ENCODE data around the gene TPP2.

TPP2 gene

DNA sequence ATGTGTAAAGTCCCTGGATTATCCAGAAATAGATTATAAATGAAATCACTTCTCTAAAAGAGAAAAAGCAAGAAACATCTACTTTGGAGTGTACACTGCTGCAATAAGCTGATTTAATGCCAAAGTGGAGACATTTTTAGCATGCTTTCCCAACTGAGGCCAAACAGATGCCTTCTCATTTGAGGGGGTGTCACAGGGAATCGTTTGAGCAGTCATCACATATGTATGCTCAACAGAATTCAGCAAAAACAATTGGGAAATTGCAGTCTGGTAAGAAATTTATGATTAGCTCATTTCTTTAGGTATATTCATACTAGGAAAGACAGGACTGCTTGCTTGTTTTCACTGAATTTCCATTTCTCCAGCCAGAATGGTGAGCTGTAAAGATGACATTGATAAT is 27.3 kb upstream of the TPP2 start:
- peaks cover 17% of the 10 kb centered on the region for H3K27me3 ChIP-seq
- no peaks in the 10 kb centered on the region for H3K36me3 ChIP-seq
- H3K9me3 ChIP-seq: no peaks in the 10 kb centered on the region
- TF ChIP-seq, protein P1, sequence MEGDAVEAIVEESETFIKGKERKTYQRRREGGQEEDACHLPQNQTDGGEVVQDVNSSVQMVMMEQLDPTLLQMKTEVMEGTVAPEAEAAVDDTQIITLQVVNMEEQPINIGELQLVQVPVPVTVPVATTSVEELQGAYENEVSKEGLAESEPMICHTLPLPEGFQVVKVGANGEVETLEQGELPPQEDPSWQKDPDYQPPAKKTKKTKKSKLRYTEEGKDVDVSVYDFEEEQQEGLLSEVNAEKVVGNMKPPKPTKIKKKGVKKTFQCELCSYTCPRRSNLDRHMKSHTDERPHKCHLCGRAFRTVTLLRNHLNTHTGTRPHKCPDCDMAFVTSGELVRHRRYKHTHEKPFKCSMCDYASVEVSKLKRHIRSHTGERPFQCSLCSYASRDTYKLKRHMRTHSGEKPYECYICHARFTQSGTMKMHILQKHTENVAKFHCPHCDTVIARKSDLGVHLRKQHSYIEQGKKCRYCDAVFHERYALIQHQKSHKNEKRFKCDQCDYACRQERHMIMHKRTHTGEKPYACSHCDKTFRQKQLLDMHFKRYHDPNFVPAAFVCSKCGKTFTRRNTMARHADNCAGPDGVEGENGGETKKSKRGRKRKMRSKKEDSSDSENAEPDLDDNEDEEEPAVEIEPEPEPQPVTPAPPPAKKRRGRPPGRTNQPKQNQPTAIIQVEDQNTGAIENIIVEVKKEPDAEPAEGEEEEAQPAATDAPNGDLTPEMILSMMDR (IDR thresholded peaks at IDR 0.05): no peak
- H3K27ac ChIP-seq: no peak overlapping the region
- H3K4me1 ChIP-seq (ENCODE audit: control insufficient read depth in 1 of 2, insufficient read depth in 1 of 2, low read depth in 1 of 2, low read length in 1 of 2): no peaks in the 10 kb centered on the region
- H3K4me3 ChIP-seq (ENCODE audit: low read depth in 1 of 2, low read length in 1 of 2): no peak overlapping the region

DNA sequence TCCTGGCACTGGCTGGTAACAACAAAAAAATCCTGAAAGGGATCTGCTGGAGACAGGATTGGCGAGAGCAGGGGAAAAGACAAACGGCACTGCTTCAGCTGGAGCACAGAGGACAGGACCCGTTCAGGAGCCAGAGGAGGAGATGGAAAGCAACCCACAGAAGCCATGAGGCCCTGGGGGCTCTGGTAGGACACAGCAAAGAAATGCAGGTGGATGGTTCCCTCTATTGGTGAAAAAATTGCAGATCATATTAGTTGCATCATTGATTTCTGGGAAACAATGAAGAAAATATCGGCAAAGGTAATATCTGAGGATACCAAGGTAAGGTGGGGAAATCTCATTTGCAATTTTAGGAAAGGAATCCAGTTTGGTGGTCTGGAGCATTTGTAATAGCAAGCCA is 25.7 kb upstream of the TPP2 start:
- Histone ChIP-seq H3K27ac (no peak overlapping the region), H3K4me3 (ENCODE audit: low read depth in 1 of 2, low read length in 1 of 2) (no peak overlapping the region), H3K27me3 (peaks cover 17% of the 10 kb centered on the region), H3K36me3 (no peaks in the 10 kb centered on the region), H3K4me1 (ENCODE audit: control insufficient read depth in 1 of 2, insufficient read depth in 1 of 2, low read depth in 1 of 2, low read length in 1 of 2) (no peaks in the 10 kb centered on the region), H3K9me3 (no peaks in the 10 kb centered on the region)
- TF ChIP-seq, protein P1 (IDR thresholded peaks at IDR 0.05): no peak

DNA sequence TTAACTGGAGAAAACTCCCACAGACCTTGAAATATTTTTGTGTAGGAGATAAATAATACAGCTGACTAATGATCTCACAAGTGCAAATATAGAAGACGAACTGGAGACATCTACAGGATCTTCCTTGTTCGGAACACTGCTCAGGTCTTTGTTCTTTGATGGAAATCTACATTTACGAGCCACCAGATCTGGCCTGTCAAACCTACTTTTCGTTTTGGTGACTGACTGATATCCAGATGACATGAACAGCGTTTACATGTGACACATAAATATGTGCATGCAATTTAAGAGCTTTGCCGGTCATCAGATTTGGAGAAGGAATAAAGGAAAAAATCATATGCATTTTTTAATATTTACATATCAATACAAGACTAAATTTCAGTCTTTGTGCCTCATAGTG is 24.5 kb upstream of the TPP2 start:
- Histone ChIP-seq H3K27me3 (peaks cover 17% of the 10 kb centered on the region), H3K27ac (no peak overlapping the region)

DNA sequence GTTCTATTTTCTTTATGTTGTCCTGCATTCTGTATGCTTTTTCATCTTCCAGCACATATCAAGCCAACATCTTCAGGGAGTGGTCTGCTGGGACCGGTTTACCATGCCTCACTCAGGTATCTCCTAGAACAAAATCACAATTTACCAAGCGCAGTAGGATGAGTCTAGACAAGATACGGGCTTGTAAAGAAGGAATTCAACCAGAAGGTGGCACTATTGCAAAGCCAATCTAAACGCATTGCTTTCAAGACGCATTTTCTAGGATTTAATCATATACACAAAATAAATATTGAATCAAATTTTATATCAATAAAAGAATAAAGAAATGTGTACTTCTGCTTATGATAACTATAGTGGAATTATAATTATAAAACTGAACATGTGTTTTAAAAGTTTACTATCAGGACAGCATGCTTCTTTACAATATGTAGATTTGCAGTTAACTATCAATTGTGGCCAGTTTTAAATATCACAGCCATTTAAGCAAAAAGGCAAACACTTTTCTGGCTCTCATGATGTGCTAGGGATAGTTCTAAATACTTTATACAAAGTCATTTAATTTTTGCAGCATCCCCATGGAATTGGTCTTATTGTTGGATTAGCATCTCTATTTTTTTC is 16.1 kb upstream of the TPP2 start:
- peaks cover 0 to 6% of the 10 kb centered on the region in 2 experiments for H3K4me1 ChIP-seq (ENCODE audit: control insufficient read depth in 1 of 2, insufficient read depth in 1 of 2, low read depth in 1 of 2, low read length in 1 of 2)
- no peaks in the 10 kb centered on the region for H3K27me3 ChIP-seq
- no peak overlapping the region for H3K27ac ChIP-seq
- TF ChIP-seq, protein P1 (IDR thresholded peaks at IDR 0.05): peak; percentile 83
- no peaks in the 10 kb centered on the region for H3K9me3 ChIP-seq
- no peak overlapping the region for H3K4me3 ChIP-seq (ENCODE audit: low read depth in 1 of 2, low read length in 1 of 2)
- no peaks in the 10 kb centered on the region for H3K36me3 ChIP-seq

More for the DNA sequence above, 24.5 kb upstream of the TPP2 start:
- no peaks in the 10 kb centered on the region for H3K36me3 ChIP-seq
- H3K4me1 ChIP-seq (ENCODE audit: control insufficient read depth in 1 of 2, insufficient read depth in 1 of 2, low read depth in 1 of 2, low read length in 1 of 2): no peaks in the 10 kb centered on the region
- TF ChIP-seq, protein P1 (IDR thresholded peaks at IDR 0.05): no peak
- no peak overlapping the region for H3K4me3 ChIP-seq (ENCODE audit: low read depth in 1 of 2, low read length in 1 of 2)
- no peaks in the 10 kb centered on the region for H3K9me3 ChIP-seq

DNA sequence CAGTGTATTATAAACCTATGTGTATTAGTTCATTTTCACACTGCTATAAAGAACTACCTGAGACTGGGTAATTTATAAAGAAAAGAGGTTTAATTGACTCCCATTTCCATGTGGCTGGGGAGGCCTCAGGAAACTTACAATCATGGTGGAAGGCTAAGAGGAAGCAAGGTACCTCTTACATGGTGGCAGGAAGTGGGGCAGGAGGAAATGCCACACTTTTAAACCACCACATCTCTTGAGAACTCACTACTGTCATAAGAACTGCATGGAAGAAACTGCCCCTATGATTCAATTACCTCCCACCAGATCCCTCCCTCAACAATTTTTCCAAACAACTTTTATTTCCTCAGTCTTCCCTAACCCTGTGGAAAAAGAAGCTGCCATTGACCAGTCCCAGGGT is 14.5 kb upstream of the TPP2 start:
- Histone ChIP-seq H3K36me3 (no peaks in the 10 kb centered on the region), H3K4me3 (ENCODE audit: low read depth in 1 of 2, low read length in 1 of 2) (no peak overlapping the region), H3K27ac (no peak overlapping the region), H3K4me1 (ENCODE audit: control insufficient read depth in 1 of 2, insufficient read depth in 1 of 2, low read depth in 1 of 2, low read length in 1 of 2) (peaks cover 0 to 6% of the 10 kb centered on the region in 2 experiments), H3K27me3 (no peaks in the 10 kb centered on the region), H3K9me3 (no peaks in the 10 kb centered on the region)
- TF ChIP-seq, protein P1 (IDR thresholded peaks at IDR 0.05): no peak
